Spleen (tissue), 7 donors: ENCODE results near the gene CITED2.

Experiments
- CTCF ChIP-seq, 11 experiments: fragments of 200-600 bp in 7 of 11; fragments of 450-650 bp in 4 of 11; sonication (generic) in 4 of 11; IDR thresholded peaks in 8 of 11; conservative IDR thresholded peaks in 3 of 11; 1 replicate in 7 of 11; 2 replicates in 4 of 11; pipeline versions ENCODE4 v1.4.0 to v1.8.0; 2016 to 2021; ENCODE audit warnings: antibody characterized with exemption in 11 of 11, inconsistent platforms in 4 of 11, mild to moderate bottlenecking in 1 of 11
- POLR2A ChIP-seq, 3 donors: fragments of 450-650 bp; IDR thresholded peaks; one replicate each; pipeline ENCODE4 v1.5.1; 2017; ENCODE audit warnings: antibody characterized with exemption in 3 of 3, mild to moderate bottlenecking in 1 of 3
- POLR2AphosphoS5 ChIP-seq, 3 donors: sonication (generic); formaldehyde crosslinking; IDR thresholded peaks; one replicate each; pipeline ENCODE4 v1.5.1; 2017; ENCODE audit warnings: antibody characterized with exemption in 3 of 3
- donor health status: DM: no; HTN: no; CAD: no; lungs with moderate emphysema.
- donor health status: DM: no; HTN: no; CAD: no.
- donor health status: DM: no; HTN: no; CAD: no.

GRCh38 chr6:139338795-139339194, 35.7 kb downstream of the CITED2 start:
- TF ChIP-seq CTCF (IDR thresholded peaks at IDR 0.05 in 8 of 11, conservative IDR thresholded peaks at IDR 0.05 in 3 of 11) = no peak
- no peak for TF ChIP-seq POLR2A (IDR thresholded peaks at IDR 0.05)
- TF ChIP-seq POLR2AphosphoS5 (IDR thresholded peaks at IDR 0.05) = no peak
